PC-3 (cell line): ENCODE results near the gene ADAMTS5. TPM values are rescaled to one million over a fixed set of nuclear protein-coding genes. Genes with fewer than 3 reads are reported as not detected.
A peak's percentile ranks its signal among the peaks of the same experiment; 100 is the strongest.

Source experiments
- ATAC-seq: fragments of 200-7000 bp; cut with Tn5 transposase; 2 replicates; pipeline ENCODE4 v1.9.1; 2020; ENCODE audit warnings: mild to moderate bottlenecking, moderate library complexity
- BruUV-seq: library from RNA; stranded (reverse); fragments of 400-500 nt; replicated peaks from 2 replicates; lab custom pipeline; 2021; lab: Mats Ljungman, UMichigan
- CTCF ChIA-PET: fragments of 300-600 bp; sonication (Branson Sonifier 250); formaldehyde crosslinking; loops from one replicate; lab custom pipeline; 2022; ENCODE audit warnings: antibody characterized with exemption; lab: Charles Lee
- POLR2A ChIA-PET: fragments of 300-600 bp; sonication (Branson Sonifier 250); formaldehyde crosslinking; loops from one replicate; lab custom pipeline; 2022; ENCODE audit warnings: antibody characterized with exemption; ENCODE audit not compliant: unreplicated experiment; lab: Charles Lee
- DNase-seq: peaks from one replicate; pipeline ENCODE4 v3.0.0-alpha.2; 2015
- H2AFZ ChIP-seq: fragments of 300-600 bp; sonication (generic); 2 replicates; pipeline ENCODE4 v1.6.0; 2016; ENCODE audit warnings: antibody characterized with exemption, low read length
- H3F3A ChIP-seq: fragments of 300-600 bp; sonication (generic); one replicate; pipeline ENCODE4 v1.6.0; 2017; ENCODE audit warnings: antibody characterized with exemption, low read length, control low read depth, mild to moderate bottlenecking; ENCODE audit not compliant: unreplicated experiment
- H3K27ac ChIP-seq: fragments of 300-600 bp; sonication (generic); 2 replicates; pipeline ENCODE4 v1.5.1; 2016; ENCODE audit warnings: mild to moderate bottlenecking, low read length
- H3K27me3 ChIP-seq: fragments of 300-600 bp; sonication (generic); 2 replicates; pipeline ENCODE4 v1.6.1; 2016; ENCODE audit warnings: low read length, mixed read lengths
- H3K36me3 ChIP-seq: fragments of 300-600 bp; sonication (generic); 2 replicates; pipeline ENCODE4 v1.6.1; 2016; ENCODE audit warnings: low read depth, mixed run types, low read length, mixed read lengths
- H3K4me1 ChIP-seq: fragments of 300-600 bp; sonication (generic); 2 replicates; pipeline ENCODE4 v1.5.1; 2016; ENCODE audit warnings: low read length; ENCODE audit not compliant: insufficient read depth
- H3K4me2 ChIP-seq: fragments of 300-600 bp; sonication (generic); 2 replicates; pipeline ENCODE4 v1.6.0; 2016; ENCODE audit warnings: low read length
- H3K4me3 ChIP-seq: fragments of 300-600 bp; sonication (generic); 2 replicates; pipeline ENCODE4 v1.5.1; 2016; ENCODE audit warnings: mild to moderate bottlenecking, low read length, mixed read lengths
- H3K79me2 ChIP-seq: fragments of 300-600 bp; sonication (generic); 2 replicates; pipeline ENCODE4 v1.6.1; 2017; ENCODE audit warnings: low read length, mixed read lengths
- H3K9ac ChIP-seq: fragments of 300-600 bp; sonication (generic); 2 replicates; pipeline ENCODE4 v1.6.0; 2016; ENCODE audit warnings: mild to moderate bottlenecking, low read length
- H3K9me2 ChIP-seq: fragments of 300-600 bp; sonication (generic); replicated peaks from 2 replicates; pipeline ENCODE4 v1.6.1; 2016; ENCODE audit warnings: mixed run types, low read length, mixed read lengths
- H3K9me3 ChIP-seq: fragments of 300-600 bp; sonication (generic); 2 replicates; pipeline ENCODE4 v1.6.1; 2016; ENCODE audit warnings: low read length, mixed read lengths
- H4K20me1 ChIP-seq: fragments of 300-600 bp; sonication (generic); 2 replicates; pipeline ENCODE4 v1.6.1; 2016; ENCODE audit warnings: low read length, mixed read lengths
- EZH2 ChIP-seq: fragments of 300-600 bp; sonication (generic); IDR thresholded peaks from one replicate; pipeline ENCODE4 v1.6.1; 2017; ENCODE audit warnings: antibody characterized with exemption, mild to moderate bottlenecking, low read length; ENCODE audit not compliant: unreplicated experiment
- EZH2phosphoT487 ChIP-seq: fragments of 300-600 bp; sonication (generic); IDR thresholded peaks from 2 replicates; pipeline ENCODE4 v1.6.1; 2018; ENCODE audit warnings: mild to moderate bottlenecking, antibody characterized with exemption, low read length, borderline replicate concordance
- intact Hi-C: fragments of 100-400 bp; cut with micrococcal nuclease; formaldehyde crosslinking; loops from 2 replicates; pipeline ENCODE4 v1.9.0; 2023
- total RNA-seq: library from RNA; depleted of rRNA; stranded (reverse); fragments of >200 nt; gene quantifications from 2 replicates; pipeline ENCODE4 v1.2.3, GENCODE V29; 2014
- TF ChIP-seq, protein P1 (sequence below): fragments of 300-600 bp; sonication (generic); conservative IDR thresholded peaks from 2 replicates; pipeline ENCODE4 v1.5.1; 2017; ENCODE audit warnings: antibody characterized with exemption, low read depth, mild to moderate bottlenecking, low read length

Gene ADAMTS5
- total RNA-seq, 1 experiment from 2014 or later = not detected

DNA sequence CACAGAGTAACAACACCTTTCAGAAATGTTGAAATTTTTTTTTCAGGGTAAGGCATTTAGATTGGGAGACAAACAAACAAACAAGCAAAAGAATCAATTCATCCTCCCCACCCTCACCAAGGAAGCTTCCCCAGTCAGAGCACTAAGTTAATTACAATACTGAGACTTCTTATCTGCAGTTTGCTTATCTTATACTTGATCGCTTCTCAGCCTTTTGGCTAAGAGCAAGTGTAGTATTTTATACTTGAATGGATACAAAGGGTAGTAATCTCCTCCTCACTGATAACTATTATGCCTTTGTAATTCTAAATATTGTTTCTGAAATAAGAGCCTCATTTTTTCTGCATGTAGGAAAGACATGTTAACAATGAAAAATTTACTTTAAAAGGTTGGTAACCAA, 54.4 kb downstream of the ADAMTS5 start:
- H3K9me2 ChIP-seq = no peaks in the 10 kb centered on the region
- no peaks in the 10 kb centered on the region for H3K9me3 ChIP-seq
- ChIA-PET CTCF (no interaction called here), POLR2A (no interaction called here)
- H3K4me1 ChIP-seq = 0 out of 2 replicates have a peak, but pooled peaks cover under 1% of the 10 kb centered on the region
- DNase-seq = no peak
- no peak for ATAC-seq
- BruUV-seq = no TSS peak
- H3K27me3 ChIP-seq = no peaks in the 10 kb centered on the region
- TF ChIP-seq, protein P1, sequence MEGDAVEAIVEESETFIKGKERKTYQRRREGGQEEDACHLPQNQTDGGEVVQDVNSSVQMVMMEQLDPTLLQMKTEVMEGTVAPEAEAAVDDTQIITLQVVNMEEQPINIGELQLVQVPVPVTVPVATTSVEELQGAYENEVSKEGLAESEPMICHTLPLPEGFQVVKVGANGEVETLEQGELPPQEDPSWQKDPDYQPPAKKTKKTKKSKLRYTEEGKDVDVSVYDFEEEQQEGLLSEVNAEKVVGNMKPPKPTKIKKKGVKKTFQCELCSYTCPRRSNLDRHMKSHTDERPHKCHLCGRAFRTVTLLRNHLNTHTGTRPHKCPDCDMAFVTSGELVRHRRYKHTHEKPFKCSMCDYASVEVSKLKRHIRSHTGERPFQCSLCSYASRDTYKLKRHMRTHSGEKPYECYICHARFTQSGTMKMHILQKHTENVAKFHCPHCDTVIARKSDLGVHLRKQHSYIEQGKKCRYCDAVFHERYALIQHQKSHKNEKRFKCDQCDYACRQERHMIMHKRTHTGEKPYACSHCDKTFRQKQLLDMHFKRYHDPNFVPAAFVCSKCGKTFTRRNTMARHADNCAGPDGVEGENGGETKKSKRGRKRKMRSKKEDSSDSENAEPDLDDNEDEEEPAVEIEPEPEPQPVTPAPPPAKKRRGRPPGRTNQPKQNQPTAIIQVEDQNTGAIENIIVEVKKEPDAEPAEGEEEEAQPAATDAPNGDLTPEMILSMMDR = no peak
- TF ChIP-seq EZH2phosphoT487 (no peak), EZH2 (no peak)
- no peaks in the 10 kb centered on the region for H3F3A ChIP-seq
- no peak overlapping the region for H2AFZ ChIP-seq
- no peaks in the 10 kb centered on the region for H3K79me2 ChIP-seq
- intact Hi-C loops = no loop called here
- no peaks in the 10 kb centered on the region for H4K20me1 ChIP-seq
- no peak overlapping the region for H3K27ac ChIP-seq
- H3K4me3 ChIP-seq = no peak overlapping the region
- no peaks in the 10 kb centered on the region for H3K36me3 ChIP-seq
- no peak overlapping the region for H3K9ac ChIP-seq
- no peak overlapping the region for H3K4me2 ChIP-seq

DNA sequence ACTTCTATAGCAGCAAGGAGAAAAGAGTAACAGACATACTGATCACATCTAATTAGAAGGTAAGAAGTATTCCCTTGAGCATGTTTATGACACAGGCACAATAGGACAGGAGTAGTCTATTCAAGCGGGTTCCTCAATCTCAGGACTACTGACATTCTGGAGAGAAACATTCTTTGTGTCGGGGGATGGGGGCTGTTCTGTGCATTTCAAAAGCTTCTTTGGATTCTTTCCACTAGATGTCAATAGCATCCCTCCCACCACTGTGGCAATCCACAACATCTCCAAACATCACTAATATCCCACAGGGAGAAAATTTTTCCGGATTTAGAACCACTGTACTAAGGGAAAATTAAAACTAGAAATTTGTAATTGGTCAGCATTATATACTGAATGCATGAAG, 56.9 kb downstream of the ADAMTS5 start:
- no TSS peak for BruUV-seq
- Histone ChIP-seq H2AFZ (no peak overlapping the region), H3K36me3 (no peaks in the 10 kb centered on the region), H3K4me2 (no peak overlapping the region), H3K27ac (no peak overlapping the region), H3K4me1 (no peaks in the 10 kb centered on the region), H3K27me3 (no peaks in the 10 kb centered on the region), H3K9me2 (no peaks in the 10 kb centered on the region), H3K9ac (no peak overlapping the region), H3K4me3 (no peak overlapping the region), H3F3A (no peaks in the 10 kb centered on the region), H3K9me3 (no peaks in the 10 kb centered on the region), H4K20me1 (no peaks in the 10 kb centered on the region), H3K79me2 (no peaks in the 10 kb centered on the region)
- TF ChIP-seq, protein P1 = peak; percentile 20; the same call in 1 of the 2 replicates
- TF ChIP-seq EZH2 = no peak
- no peak for TF ChIP-seq EZH2phosphoT487
- ChIA-PET POLR2A (no interaction called here), CTCF (no interaction called here)
- ATAC-seq (no peak), DNase-seq (peak; percentile 25)
- intact Hi-C loops = no loop called here

DNA sequence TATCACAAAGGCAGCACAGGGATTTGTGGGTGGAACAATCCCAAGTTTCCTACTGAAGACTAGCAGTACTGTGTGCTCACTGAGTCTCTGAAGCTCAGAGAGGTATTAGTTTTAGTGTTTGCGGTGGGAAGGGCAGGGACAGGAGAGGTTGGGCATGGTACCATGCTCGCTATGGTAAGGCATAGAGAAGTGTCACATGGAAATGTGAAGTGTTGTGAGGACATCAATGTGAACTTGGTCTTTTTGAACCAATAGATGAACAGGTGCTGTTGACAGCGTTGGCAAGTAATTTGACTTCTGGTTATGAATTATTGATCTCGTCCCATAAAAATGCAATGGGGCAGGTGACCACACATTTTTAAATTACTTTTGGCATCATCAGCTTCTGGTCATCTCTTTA, 65.9 kb downstream of the ADAMTS5 start:
- Histone ChIP-seq H3K4me3 (no peak overlapping the region), H3K4me2 (no peak overlapping the region), H3F3A (no peaks in the 10 kb centered on the region), H3K4me1 (peaks cover 9% of the 10 kb centered on the region; the same call in 1 of the 2 replicates), H4K20me1 (no peaks in the 10 kb centered on the region), H3K27me3 (no peaks in the 10 kb centered on the region), H3K9me3 (no peaks in the 10 kb centered on the region), H3K9ac (no peak overlapping the region), H3K9me2 (no peaks in the 10 kb centered on the region), H3K27ac (no peak overlapping the region), H2AFZ (no peak overlapping the region), H3K36me3 (no peaks in the 10 kb centered on the region), H3K79me2 (no peaks in the 10 kb centered on the region)
- TF ChIP-seq EZH2phosphoT487 (no peak), EZH2 (no peak)
- TF ChIP-seq, protein P1 = no peak
- ChIA-PET POLR2A (no interaction called here), CTCF (no interaction called here)
- BruUV-seq = no TSS peak
- intact Hi-C loops = no loop called here
- DNase-seq (no peak), ATAC-seq (no peak)
